Astrocyte (in vitro differentiated cells and primary cell): ENCODE measurements around the gene PHB1. TPM values are rescaled to one million over a fixed set of nuclear protein-coding genes. Genes with fewer than 3 reads are reported as not detected.
A peak's percentile ranks its signal among the peaks of the same experiment; 100 is the strongest.

ENCODE experiments used
- DNase-seq: peaks from one replicate; pipeline ENCODE4 v3.0.0-alpha.2; 2010; ENCODE audit warnings: low read depth
- FAIRE-seq: peaks from 2 replicates; lab custom pipeline; 2011; peaks lifted over from hg19 to GRCh38; lab: Jason Lieb, UNC
- H2AFZ ChIP-seq: 2 replicates; pipeline ENCODE4 v1.6.0; 2012; ENCODE audit warnings: low read depth, low read length, inconsistent platforms
- H3K27ac ChIP-seq: 2 replicates; pipeline ENCODE4 v1.5.1; 2011; ENCODE audit warnings: low read depth, low read length, inconsistent platforms
- H3K27me3 ChIP-seq: 2 replicates; pipeline ENCODE4 v1.6.0; 2011; ENCODE audit warnings: low read length, inconsistent platforms; ENCODE audit not compliant: insufficient read depth
- H3K36me3 ChIP-seq: 2 replicates; pipeline ENCODE4 v1.5.1; 2011; ENCODE audit warnings: low read length, inconsistent platforms; ENCODE audit not compliant: insufficient read depth
- H3K4me1 ChIP-seq: 2 replicates; pipeline ENCODE4 v1.5.1; 2011; ENCODE audit warnings: low read length, inconsistent platforms; ENCODE audit not compliant: insufficient read depth
- H3K4me2 ChIP-seq: 2 replicates; pipeline ENCODE4 v1.6.0; 2012; ENCODE audit warnings: low read length, inconsistent platforms
- H3K4me3 ChIP-seq: 2 replicates; pipeline ENCODE4 v1.5.1; 2011; ENCODE audit warnings: low read depth, mild to moderate bottlenecking, low read length, inconsistent platforms; ENCODE audit not compliant: insufficient read depth
- H3K79me2 ChIP-seq: 2 replicates; pipeline ENCODE4 v1.6.0; 2012; ENCODE audit warnings: mild to moderate bottlenecking, low read length, inconsistent platforms; ENCODE audit not compliant: insufficient read depth
- H3K9ac ChIP-seq: 2 replicates; pipeline ENCODE4 v1.6.0; 2012; ENCODE audit warnings: mild to moderate bottlenecking, low read length, inconsistent platforms
- H3K9me3 ChIP-seq: 2 replicates; pipeline ENCODE4 v1.5.1; 2012; ENCODE audit warnings: low read depth, mild to moderate bottlenecking, low read length, inconsistent platforms; ENCODE audit not compliant: insufficient read depth
- H4K20me1 ChIP-seq: 2 replicates; pipeline ENCODE4 v1.6.0; 2012; ENCODE audit warnings: low read length, inconsistent platforms; ENCODE audit not compliant: insufficient read depth
- H3K27ac Mint-ChIP-seq: one replicate; pipeline ENCODE4 v1.8.0; 2021; ENCODE audit warnings: mild to moderate bottlenecking, mixed read lengths; ENCODE audit not compliant: unreplicated experiment
- H3K27me3 Mint-ChIP-seq: one replicate; pipeline ENCODE4 v1.8.0; 2021; ENCODE audit warnings: low read depth, mixed read lengths; ENCODE audit not compliant: unreplicated experiment
- H3K36me3 Mint-ChIP-seq: one replicate; pipeline ENCODE4 v1.8.0; 2021; ENCODE audit warnings: low read depth, mixed read lengths; ENCODE audit not compliant: unreplicated experiment
- H3K4me1 Mint-ChIP-seq: one replicate; pipeline ENCODE4 v1.8.0; 2021; ENCODE audit warnings: low read depth, mixed read lengths; ENCODE audit not compliant: unreplicated experiment
- H3K4me3 Mint-ChIP-seq: one replicate; pipeline ENCODE4 v1.8.0; 2021; ENCODE audit warnings: mild to moderate bottlenecking, moderate library complexity, mixed read lengths; ENCODE audit not compliant: unreplicated experiment
- H3K9me3 Mint-ChIP-seq: one replicate; pipeline ENCODE4 v1.8.0; 2021; ENCODE audit warnings: mild to moderate bottlenecking, mixed read lengths; ENCODE audit not compliant: unreplicated experiment
- CTCF ChIP-seq: IDR thresholded peaks from 2 replicates; pipeline ENCODE4 v1.5.1; 2011; ENCODE audit warnings: low read depth, mild to moderate bottlenecking, inconsistent platforms, low read length, moderate library complexity; ENCODE audit not compliant: insufficient read depth
- EZH2 ChIP-seq: IDR thresholded peaks from 2 replicates; pipeline ENCODE4 v1.6.1; 2012; ENCODE audit warnings: mild to moderate bottlenecking, low read length, inconsistent platforms; ENCODE audit not compliant: insufficient read depth
- total RNA-seq: library from RNA; stranded (reverse); gene quantifications from 2 replicates; pipeline ENCODE4 v1.2.1, GENCODE V29; 2021

PHB1 gene
- total RNA-seq, 1 donor from 2014 or later = 227 TPM

GRCh38 chr17:49381033-49381432, 33.6 kb downstream of the PHB1 start:
- no peaks in the 10 kb centered on the region for H3K79me2 ChIP-seq
- no peak overlapping the region for H3K4me3 ChIP-seq
- no peak overlapping the region for H3K4me2 ChIP-seq
- Mint-ChIP-seq H3K4me1 (no peaks in the 10 kb centered on the region), H3K4me3 (no peak overlapping the region), H3K27me3 (peaks cover 32% of the 10 kb centered on the region), H3K9me3 (peaks cover 26% of the 10 kb centered on the region), H3K27ac (no peak overlapping the region), H3K36me3 (peaks cover 19% of the 10 kb centered on the region)
- TF ChIP-seq CTCF = no peak
- TF ChIP-seq EZH2 = no peak
- no peak overlapping the region for H3K27ac ChIP-seq
- H3K9me3 ChIP-seq = peaks cover 5% of the 10 kb centered on the region
- H2AFZ ChIP-seq = no peak overlapping the region
- H3K36me3 ChIP-seq = no peaks in the 10 kb centered on the region
- no peak for DNase-seq
- no peaks in the 10 kb centered on the region for H4K20me1 ChIP-seq
- peaks cover 2% of the 10 kb centered on the region for H3K27me3 ChIP-seq
- H3K4me1 ChIP-seq = no peaks in the 10 kb centered on the region
- FAIRE-seq = no peak
- H3K9ac ChIP-seq = no peak overlapping the region

- no peak for FAIRE-seq
- H3K4me1 Mint-ChIP-seq = no peaks in the 10 kb centered on the region
- H3K9ac ChIP-seq = no peak overlapping the region
Measured at GRCh38 chr17:49379926-49380325, 34.8 kb downstream of the PHB1 start.

More at GRCh38 chr17:49379926-49380325, 34.8 kb downstream of the PHB1 start:
- Histone ChIP-seq H3K79me2 (no peaks in the 10 kb centered on the region), H3K27ac (no peak overlapping the region), H3K4me3 (no peak overlapping the region), H3K9me3 (peaks cover 5% of the 10 kb centered on the region), H2AFZ (no peak overlapping the region), H3K4me1 (no peaks in the 10 kb centered on the region), H3K36me3 (no peaks in the 10 kb centered on the region), H4K20me1 (no peaks in the 10 kb centered on the region), H3K27me3 (peaks cover 2% of the 10 kb centered on the region), H3K4me2 (no peak overlapping the region)
- peak; percentile 31 for DNase-seq
- peaks cover 30% of the 10 kb centered on the region for H3K27me3 Mint-ChIP-seq
- H3K27ac Mint-ChIP-seq = no peak overlapping the region
- peaks cover 28% of the 10 kb centered on the region for H3K9me3 Mint-ChIP-seq
- H3K36me3 Mint-ChIP-seq = peaks cover 19% of the 10 kb centered on the region
- no peak overlapping the region for H3K4me3 Mint-ChIP-seq
- TF ChIP-seq CTCF (no peak), EZH2 (no peak)
